ENCODE measurements around the gene RPA3. TPM values are rescaled to one million over a fixed set of nuclear protein-coding genes. Genes with fewer than 3 reads are reported as not detected.

RPA3 gene
- 16.3 and 22.6 TPM in 2 replicates for total RNA-seq

DNA sequence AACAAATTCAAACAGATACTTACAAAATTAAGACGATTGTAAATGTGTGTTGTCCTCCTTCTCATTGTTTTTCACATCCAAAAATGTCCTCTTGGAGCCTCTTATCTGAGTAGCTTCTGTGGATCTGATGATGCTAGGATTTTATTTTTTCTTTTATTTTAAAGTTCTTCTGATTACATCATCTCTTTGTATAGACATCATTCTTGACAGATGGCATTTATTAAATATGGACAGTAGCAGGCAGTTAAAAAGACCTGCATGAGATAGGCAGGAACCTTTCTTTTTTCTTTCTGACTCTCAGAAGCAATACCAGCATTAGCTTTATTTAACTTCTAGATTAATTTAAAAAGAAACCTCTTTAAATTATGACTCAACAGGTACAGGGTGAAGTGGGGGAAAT lies at the start of gene RPA3:
RPA3 (minus strand) TSS at position 116 of the 400 bp plus-strand sequence. CDS start 78,189 bp downstream, outside the sequence.

DNA sequence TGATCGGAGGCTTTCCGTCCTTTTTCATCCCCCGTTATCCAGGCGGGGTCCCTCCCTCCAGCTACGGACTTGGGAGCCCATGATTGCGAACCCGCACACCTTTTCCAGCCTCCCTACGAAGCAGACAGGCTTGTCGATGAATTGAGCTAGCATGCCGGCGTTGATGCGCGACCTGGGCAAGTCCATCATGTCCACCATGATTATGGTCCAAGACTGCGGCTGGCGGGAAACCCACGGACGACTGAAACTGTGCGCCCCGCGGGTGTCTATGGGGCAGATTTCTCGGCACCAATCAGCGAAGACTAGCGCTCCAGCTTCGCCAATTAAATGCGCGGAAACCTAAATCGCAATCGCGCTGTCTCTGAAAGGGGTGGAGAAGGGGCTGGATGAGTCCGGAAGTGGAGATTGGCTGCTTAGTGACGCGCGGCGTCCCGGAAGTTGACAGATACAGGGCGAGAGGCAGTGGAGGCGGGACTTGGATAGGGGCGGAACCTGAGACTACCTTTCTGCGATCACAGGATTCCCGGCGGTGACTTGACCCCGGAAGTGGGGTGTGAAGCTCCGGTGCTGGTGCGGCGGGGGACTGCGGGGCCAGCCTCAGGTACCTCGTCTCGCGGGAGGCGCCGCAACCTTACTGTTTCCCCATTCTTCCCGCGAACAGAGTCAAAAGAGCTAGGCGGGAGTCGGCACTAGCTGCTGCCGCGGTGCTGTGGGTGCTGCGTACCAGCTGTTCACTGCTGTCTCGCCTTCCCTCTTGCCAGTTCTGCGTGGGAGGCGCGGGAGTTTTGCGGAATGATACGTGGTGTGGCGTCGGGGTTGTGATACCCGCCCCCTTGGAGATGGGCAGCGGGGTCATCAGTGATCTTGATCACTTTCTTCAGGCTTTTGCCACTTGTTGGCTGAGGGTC lies 77.9 kb downstream of the RPA3 start, which contains the start of gene UMAD1:
UMAD1 (plus strand) TSS at position 532 of the 908 bp plus-strand sequence. CDS start 32,620 bp downstream, outside the sequence.

Other genes starting within 250 kb of the RPA3 start
- not detected in 2 replicates for gene COL28A1, start 182.7 kb downstream of the RPA3 start, total RNA-seq
- 20.2 and 25.9 TPM in 2 replicates for gene MIOS, start 151.7 kb downstream of the RPA3 start, total RNA-seq
- gene UMAD1, start 77.9 kb downstream of the RPA3 start, total RNA-seq, result 4.0 and 4.8 TPM in 2 replicates